Germinal center (tissue), 1 donor: Measurements from ENCODE around the gene ROPN1.
A peak's percentile ranks its signal among the peaks of the same experiment; 100 is the strongest.
"Not testable (repeated sequence)": the region's sequence is repeated elsewhere in the genome, so short reads cannot be mapped to it uniquely, and the experiment has no call there.

ENCODE experiments used
- DNase-seq: peaks from one replicate; pipeline ENCODE4 v3.0.0; 2012; ENCODE audit warnings: mixed read lengths, low spot score

ROPN1 gene

DNA sequence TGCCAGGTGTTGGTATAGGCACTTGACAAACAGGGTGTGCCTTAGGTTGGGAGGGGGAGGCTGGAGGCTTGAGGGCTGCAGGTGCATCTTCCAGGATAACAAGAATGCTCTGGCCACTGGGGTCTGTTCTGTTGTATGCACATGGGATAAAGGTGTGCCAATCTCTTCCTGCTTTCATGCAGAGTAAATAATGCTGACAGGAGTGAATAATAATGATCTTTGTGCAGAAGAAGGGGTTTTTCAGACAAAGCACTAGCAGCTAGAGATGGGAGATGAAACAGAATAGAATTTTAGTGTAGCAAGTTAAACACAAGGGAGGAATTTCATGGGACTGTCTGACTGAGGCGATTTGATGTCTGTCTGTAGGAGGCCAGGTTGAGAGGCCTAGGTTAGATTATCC, 1.9 kb upstream of the ROPN1 start:
- no peak for DNase-seq

DNA sequence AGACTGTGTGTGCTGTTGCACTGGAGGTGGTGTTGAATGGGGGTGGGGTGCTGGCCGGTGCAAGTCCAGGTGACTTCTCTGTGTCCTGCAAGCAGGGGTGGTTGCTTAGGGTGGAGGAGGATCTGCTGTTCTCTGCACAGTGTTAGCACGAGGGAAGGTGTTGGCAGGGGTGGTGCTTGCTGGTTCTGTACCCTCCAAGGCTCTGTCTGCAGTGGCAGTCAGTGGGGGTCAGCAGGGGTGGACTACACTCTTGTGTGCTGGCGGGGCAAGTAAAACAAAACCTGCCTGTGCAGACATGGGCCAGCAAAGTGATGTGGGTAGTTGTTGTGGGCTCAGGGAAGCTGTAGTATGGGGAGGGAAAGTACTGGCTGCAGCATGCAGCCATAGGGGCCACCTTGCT, 5.5 kb downstream of the ROPN1 start:
- DNase-seq: no peak

DNA sequence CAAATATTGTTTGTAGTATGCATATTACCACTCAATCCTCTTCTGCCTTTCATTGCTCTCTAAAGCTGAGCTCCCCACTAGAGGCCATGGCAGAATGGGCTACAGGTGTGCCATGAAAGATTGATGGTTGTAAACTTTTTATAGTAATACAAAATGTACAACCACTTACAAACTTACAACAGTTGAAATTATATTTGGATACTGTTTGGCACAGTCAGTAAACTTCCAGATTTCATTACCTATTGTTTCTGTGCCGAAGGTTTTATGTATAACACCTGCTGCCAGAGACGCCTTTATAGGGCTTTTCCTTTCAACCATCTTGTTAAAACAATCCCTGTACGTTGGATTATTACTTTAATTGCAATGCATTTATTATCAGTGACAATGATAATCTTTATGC, 7.0 kb downstream of the ROPN1 start:
- no peak for DNase-seq

DNA sequence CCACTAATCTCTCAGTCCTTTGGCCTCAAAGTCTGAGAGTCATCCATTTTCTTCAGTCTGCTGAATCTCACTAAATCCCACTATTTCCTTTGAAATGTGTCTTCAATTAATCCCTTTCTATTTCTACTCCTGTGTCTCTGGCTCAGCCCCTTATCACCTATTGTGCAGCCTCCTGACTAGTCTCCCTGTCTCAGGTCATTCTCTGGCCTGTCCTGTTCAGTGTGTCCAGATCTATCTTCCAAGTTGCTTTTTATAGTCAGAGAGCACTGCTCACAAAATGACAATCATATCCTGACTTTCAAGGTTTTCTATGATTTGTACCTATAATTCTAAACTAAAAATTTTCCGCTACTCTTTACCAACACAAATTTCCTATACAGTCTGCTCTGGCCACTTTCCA, 7.6 kb downstream of the ROPN1 start:
- DNase-seq: no peak

DNA sequence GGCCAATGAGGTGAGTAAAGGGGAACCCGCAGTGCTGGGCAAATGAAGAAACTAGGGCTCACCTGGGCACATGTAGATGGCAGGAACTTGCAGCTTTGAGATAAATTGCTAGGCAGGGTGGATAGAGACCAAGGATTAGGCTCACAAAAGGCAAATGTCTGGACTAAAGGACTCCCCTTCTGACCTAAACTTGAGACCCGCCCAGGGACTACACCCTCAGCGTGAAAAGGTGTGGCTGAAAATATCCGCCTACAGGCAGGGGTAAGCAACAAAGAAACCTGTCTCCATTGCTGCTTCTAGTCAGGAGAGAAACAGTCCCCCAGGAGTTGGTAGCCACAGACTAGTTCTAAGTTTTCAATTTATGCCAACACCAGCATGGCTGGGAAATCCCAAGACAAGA, 10.6 kb downstream of the ROPN1 start:
- not testable (repeated sequence) for DNase-seq

DNA sequence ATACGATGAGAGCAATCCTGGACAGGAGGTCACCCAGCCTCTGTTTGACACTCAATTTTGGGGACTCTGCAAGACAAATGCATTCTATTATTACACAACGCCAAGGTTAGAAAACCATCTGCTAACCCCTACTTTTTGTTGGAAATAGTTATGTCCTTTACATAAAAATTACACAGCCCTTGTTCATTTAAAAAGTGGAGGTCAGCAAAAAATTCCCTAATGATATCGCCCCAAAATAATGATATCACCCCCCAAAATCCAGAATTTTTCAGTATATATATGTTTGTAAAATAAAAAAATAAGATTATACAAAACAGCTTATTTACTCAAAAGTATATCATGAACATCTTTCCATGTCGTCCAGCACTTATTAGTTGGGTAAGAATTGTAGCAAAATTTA, 11.4 kb downstream of the ROPN1 start:
- no peak for DNase-seq

DNA sequence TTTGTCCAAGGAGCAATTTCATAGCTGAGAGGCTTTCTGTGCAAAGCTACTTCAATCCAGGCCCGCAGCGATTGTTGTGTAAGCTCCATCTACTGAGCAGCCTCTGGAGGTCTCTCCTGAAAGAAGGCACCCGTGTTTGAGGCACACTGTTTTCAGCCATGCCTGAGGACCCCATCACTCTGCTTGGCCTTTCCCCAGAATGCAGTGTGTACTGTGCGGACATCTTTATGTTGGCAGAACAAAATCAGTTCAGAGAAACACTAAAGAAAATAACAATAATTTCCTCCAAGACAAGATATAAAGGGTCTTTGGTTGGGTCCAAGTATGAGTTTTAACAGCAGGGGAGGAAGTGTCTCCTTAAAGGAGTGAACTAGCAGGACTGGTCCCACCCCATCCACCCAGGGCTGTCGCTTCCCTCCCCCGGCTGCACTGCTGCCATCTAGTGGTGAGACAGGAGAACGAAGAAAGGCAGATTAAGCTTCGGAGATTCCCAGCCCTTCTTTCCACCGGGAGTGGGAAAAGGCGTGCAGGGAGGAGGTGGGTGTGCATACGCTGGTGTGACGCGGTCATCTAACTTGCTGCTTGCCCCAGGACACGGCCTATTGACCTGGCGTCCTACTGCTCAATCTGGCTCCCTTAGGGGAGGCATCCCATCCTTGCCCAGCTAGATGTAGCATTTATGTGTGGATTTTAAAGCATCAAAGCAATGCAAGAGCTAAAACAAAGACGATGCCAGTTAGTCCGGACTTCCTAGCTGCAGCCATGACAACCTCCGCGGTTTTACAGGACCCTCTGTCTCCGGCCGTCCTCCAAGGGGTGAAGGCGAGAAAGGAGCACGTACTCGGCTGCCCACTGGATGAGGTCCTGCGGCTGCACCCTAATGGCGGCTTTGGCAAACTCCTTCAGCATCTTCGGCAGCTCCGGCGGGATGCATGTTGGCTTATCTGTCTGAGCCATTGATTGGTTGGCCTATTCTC, 12.1 kb downstream of the ROPN1 start:
- peak; percentile 8 for DNase-seq

DNA sequence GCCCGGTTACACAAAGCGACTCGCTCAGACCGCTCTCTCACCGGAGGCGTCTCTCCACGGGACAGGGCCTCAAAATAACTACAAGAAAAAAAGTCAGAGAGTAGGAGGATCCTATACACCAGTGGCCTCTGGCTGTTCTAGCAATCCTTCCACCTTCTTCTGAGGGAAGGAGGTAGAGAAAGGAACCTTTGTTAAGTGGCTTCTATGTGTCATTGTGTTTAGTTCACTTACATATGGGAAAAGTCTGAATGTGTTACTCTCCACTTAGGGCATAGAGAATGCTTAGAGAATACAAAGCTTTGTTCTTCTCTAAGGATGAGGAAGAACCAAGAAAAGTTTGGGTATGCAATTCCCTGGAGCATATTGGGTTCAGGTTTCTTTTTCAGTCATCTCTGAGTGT, 15.0 kb downstream of the ROPN1 start:
- DNase-seq: not testable (repeated sequence)

DNA sequence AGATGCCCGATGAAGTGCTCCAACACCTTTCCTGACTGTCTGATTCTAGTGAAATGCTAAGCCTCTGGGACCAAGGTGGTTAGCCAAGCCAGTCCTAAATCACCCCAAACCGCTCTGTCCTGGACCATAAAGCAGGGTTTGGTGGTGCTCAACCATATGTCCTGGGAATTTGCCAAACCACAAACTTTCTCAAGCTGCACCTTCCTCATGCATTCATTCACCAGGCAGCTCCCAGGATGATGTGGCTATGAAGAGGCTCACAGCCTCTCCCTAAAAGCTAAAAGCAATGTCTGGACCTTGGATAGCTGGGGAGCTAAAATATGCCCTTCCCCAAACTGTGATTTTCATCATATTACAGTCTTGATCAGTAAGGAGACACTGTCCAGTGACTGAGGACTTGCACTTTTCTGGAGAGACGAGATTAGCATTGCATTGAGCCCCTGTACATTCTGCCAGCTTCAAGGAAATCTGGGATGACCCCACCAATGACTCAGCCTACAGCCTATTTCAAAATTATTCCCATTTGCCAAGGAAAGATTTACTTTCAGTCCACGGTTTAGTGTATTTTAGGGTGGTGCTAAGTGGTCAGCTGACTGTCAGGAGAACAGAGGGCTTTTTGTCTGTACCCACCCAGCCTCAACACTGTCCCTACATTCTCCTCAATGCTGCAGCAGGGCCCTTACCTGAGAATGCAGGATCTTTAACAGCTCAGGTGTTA, 15.6 kb downstream of the ROPN1 start:
- not testable (repeated sequence) for DNase-seq

DNA sequence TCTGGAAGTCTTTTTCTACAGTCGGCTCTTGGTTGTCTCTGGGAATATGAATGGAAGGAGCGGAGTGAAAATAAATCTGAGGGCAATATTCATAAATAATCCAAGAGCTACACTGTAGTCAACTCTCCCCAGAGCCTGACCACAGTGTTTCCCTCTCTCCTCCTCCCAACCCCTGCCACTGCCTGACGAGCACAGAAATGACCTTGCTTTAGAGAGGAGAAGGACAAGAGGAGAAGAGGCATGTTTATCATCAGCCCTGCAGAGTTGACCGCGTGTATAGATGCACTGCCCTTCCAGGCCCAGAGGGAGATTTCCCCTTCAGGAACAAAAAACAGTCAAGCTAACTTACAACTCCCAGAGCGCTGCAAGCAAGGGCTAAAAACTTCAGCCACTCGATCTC, 16.9 kb downstream of the ROPN1 start:
- not testable (repeated sequence) for DNase-seq

DNA sequence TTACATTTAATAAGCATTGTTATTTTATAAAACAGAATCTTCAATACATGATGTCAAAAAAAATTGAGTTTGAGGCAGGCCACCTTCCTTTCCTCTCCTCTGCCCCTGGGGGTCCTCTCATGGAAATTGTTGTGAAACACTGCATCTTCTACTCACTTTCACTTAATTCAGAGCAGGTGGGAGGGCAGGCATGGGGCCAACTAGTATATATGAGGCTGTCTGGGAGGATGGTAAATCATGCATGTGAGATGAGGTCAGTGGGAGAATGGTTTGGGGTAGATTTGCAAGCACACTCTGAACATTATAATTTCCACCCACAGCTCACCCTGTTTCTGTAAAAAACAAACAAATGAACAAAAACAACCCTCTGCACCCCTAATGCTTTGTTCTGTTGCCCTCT, 20.5 kb downstream of the ROPN1 start:
- DNase-seq: no peak

DNA sequence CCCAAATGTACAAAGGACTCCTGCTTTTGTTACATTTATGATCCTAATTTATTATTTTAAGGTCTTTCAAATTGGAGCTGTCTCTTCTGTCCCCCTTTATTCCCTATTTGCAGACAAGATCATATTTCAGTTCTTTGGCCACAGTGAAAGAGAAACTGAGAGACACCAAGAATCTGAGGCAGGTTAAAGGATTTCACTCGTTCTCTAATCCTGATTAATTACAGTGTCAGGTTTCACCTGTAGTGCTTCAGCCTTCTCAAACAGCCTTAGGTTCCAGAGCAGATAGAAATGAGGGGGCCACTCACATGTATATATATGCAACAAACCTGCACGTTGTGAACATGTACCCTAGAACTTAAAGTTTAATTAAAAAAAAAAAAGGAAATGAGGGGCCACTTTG, 24.7 kb downstream of the ROPN1 start:
- not testable (repeated sequence) for DNase-seq

DNA sequence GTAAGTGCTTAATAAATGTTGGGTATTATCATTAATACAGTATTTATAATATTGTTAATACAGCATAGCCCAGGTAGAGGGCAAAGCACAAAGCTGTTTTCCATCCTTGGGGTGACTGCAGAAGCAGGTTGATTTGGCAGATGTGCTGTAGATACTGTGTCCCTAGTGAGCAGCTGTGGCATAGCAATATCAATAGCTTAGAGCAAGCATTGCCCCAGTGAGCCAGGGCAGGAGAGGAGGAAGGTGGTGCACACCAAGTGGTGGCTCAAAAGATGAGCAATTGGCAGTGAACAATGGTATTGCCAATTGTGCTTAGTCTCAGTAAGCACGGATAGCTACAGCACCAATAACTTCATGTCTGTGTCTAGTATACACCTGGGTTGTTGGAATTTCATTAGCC, 25.1 kb downstream of the ROPN1 start:
- DNase-seq: not testable (repeated sequence)

DNA sequence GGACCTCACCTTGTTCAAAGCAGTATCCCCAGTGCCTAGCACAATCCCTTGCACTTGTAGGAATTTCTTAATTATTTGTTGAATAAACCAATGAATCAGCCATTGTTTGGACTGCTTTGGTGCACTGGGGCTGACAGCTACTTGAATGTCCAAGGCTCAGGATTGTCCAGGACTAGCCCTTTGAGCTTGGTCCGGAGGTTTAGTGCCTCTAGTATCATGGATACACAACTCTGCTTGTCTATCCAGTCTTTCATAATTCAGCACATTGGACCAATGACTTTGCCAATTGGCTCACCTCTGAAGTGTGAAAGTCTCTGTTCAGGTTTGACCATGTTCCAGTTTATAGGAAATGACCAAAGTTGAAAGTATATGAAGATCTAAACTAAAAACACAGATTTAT, 27.1 kb downstream of the ROPN1 start:
- DNase-seq: not testable (repeated sequence)

DNA sequence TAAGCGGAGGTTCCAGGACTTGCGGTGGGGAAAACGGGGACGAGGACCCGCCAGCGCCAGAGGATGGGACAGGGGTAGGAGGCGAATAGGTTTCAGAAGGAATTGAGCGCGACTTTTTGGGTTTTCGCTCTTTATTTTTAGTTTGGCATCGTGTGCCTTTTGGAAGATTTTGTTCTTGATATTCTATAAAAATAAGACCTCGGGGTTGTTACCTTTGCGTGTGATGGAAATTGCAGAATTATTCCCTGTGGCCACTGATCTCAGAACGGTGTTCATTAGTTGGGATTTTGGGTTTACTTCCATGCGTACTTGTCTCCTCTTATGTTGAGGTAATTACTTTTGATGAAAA, 30.4 kb downstream of the ROPN1 start:
- DNase-seq: no peak

DNA sequence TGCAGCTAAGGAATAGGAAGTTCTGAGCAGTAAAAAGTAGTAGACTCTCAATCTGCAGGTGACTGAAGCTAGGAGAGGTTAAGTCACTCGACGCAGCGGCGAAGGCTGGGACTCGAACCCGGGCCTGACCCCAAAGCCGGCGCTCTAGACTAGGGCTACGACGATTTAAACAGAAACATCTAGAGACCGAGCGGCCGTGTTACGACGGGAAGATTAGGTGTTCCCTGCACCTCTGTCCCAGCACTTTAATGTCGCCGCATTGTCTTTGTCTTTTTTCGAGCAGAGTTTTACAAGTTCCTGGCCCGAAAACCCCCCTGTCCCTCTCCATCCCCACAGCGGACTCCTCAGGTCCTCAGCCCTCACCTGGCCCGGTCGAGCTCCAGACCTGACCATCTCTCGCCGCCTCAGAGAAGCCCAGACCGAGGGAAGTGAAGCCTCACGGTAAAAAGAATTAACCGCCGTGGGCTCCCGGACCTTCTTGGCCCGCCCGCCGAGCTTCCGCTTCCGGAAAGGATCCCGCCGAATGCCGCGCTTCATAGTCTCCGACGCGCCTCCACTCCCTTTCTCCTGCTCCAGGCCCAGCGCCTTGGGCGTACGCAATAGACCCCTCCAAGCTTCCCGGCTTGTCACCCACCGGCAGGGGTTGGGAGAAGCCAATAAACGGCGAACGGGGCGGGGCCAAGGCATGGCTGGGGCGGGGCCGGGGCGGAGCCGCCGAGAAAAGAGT, 31.0 kb downstream of the ROPN1 start, which contains the start of gene CCDC14:
TSS of gene CCDC14 (minus strand) at position 449 of the 727 bp plus-strand sequence. CDS start at position 393, 56 bp downstream.
- DNase-seq: peak; percentile 65

DNA sequence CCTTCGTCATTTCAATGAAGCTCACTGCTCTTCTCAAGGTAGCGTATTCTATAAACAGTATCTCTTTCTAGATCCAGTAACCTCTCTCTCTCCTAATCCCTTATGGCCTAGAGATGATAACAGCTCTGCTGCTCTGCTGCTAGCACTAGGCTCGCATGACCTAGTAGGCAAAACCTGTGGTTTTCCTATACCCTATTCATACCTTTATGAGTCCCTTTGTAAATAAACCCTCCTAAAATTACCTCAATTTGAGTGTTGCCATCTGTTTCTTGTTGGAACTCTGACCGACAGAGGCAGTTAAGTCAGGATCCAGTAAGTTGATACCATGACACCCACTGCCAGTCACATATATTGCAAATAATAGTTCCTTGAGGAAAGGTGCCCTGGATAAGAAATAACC, 38.2 kb downstream of the ROPN1 start:
- peak; percentile 23 for DNase-seq

DNA sequence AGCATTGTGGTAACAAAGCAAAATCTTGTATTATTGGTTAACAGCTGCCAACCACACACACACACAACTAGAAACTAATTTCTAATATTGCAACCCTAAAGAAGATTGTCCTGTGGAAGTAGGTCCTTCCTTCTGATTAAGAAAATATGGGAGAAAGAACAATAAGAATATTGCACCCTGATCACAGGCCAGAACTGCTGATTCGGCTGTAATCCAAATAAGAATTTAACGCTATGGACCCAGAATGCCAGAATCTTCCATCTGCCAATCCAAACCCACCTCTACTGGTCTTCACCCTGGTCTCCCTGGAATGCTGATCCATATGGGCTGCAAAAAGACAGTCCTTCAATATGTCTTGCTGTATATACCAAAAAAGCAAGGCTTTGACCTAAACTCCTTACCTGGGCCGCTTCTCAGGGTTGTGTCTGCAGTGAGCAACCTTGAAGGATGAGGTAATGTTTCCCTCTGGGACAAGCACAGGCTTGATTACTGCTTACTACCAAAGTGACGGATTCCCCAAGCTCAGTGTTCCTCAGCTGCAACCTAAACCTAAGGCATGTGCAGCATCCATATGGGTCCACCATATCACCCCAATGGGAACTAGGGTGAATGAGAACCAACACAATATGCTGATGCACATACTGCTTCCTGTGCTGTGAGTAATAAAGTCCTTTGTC, 38.9 kb downstream of the ROPN1 start:
- DNase-seq: no peak

DNA sequence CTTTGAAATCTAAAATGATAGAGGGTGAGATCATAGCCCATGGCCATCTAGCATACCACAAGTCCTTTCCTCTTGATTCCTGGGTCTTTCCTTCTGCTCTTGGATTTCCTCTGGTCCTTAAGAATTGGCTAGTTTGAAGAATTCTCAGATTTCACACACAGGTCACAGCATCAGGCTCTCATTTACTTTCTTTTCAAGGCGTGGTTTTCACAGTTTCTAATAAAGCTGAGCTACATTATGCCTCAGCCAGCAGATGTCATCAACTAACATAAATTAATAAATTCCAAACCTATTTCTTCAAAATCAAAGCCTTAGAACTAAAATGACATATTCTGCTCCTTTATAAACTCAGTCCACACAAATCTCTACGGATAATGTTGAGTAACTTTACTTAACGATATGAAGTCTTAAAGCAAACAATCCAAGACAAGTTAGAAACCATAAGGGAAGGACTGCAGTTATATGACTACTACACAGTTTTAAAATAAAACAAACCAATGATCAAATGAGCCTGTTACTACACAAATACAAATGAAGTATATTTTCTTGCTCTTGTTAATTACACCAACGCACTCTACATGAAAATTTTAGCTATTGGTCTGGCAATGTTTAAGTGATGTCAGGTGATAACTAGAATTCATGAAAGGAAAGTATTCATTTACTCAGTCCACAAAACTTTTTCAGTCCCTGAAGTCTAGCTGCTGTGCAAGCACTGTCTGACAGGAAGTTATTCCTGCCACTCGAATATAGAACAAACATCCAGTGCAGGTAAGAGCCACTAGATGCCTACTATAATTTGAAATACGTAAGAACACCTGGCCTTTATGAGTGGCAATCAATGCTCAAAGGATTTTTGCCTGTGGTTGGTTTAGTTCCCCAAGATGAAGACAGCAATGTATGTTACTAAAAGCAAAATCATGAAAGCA, 40.1 kb downstream of the ROPN1 start:
- DNase-seq: no peak

DNA sequence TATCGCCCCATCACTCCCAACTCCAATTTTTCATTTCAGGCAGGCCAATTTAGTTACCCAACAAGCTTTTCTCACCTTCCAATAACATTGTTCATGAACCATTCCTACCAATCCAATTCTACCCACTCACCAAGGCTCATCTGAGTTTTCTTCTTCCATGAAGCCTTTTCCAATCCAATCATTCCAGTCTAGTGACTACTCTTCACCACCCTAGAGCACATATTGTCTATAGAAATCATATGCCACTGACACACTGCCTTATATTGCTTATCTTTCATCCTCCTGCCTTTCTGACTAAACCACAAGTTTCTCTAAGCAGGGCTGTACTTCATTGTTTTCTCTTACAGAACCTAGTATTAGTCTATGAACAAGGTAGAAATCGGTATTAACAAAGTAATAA, 42.3 kb downstream of the ROPN1 start:
- no peak for DNase-seq

DNA sequence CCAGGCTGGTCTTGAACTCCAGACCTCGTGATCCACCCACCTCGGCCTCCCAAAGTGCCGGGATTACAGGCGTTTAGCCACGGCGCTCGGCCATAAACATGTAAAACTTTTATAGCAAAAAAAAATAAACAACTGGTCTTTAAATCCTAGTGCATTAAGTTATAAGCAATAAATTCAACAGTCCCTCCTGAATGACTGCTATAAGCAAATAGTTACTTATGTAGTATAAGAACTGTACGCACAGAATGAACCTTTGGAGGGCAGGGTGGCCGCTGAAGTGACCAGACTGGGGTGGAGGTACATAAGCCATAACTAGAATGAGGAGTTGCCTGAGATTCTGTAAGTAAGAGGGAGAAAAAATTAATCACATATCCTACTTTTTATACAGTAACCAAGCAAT, 43.5 kb downstream of the ROPN1 start:
- no peak for DNase-seq
